ENCODE data around the gene GFPT2.

The GFPT2 gene

GRCh38 chr5:180332861-180333260, 20.3 kb downstream of the GFPT2 start:
- no peak overlapping the region for H3K23ac ChIP-seq (ENCODE audit: low read length in 2 of 2)
- no peak overlapping the region for H3K18ac ChIP-seq (ENCODE audit: low read depth in 1 of 2, low read length in 2 of 2)
- peaks cover 46 to 75% of the 10 kb centered on the region in 2 experiments for H3K36me3 ChIP-seq (ENCODE audit: control insufficient read depth in 1 of 2, insufficient read depth in 2 of 2, low read depth in 1 of 2, low read length in 2 of 2)
- H3K9me3 ChIP-seq (ENCODE audit: control insufficient read depth, low read length), result no peaks in the 10 kb centered on the region
- no peak for DNase-seq
- WGBS, result 90% methylated on average over 2 of the region's 3 CpGs
- H3K9ac ChIP-seq (ENCODE audit: low read length), result no peak overlapping the region
- peak overlapping the region; percentile 96 for H3K27ac ChIP-seq (ENCODE audit: low read length, poor library complexity, severe bottlenecking)
- H3K4ac ChIP-seq (ENCODE audit: low read depth in 1 of 2, low read length in 2 of 2), result no peak overlapping the region
- peaks cover 33% of the 10 kb centered on the region for H3K4me1 ChIP-seq (ENCODE audit: control insufficient read depth, insufficient read depth, low read depth, low read length)
- no peak overlapping the region for H4K91ac ChIP-seq (ENCODE audit: low read length)
- no peak overlapping the region for H3K4me2 ChIP-seq (ENCODE audit: low read length, poor library complexity, severe bottlenecking)
- H3K79me1 ChIP-seq (replicated peaks; ENCODE audit: low read length, poor library complexity, severe bottlenecking), result peaks cover 11% of the 10 kb centered on the region
- no peak overlapping the region for H3K4me3 ChIP-seq (ENCODE audit: insufficient read depth in 1 of 2, low read depth in 1 of 2, low read length in 2 of 2)
- H2BK12ac ChIP-seq (ENCODE audit: low read length in 2 of 2), result no peak overlapping the region
- no peaks in the 10 kb centered on the region for H3K27me3 ChIP-seq (ENCODE audit: control insufficient read depth in 1 of 2, insufficient read depth in 1 of 2, low read length in 2 of 2)
- no peak overlapping the region for H2AFZ ChIP-seq (ENCODE audit: low read depth, low read length)
- no peak overlapping the region for H3K14ac ChIP-seq (ENCODE audit: low read length in 2 of 2)
- no peak overlapping the region for H2BK5ac ChIP-seq (ENCODE audit: low read depth, low read length, poor library complexity, severe bottlenecking)
- H2BK120ac ChIP-seq (ENCODE audit: low read depth, low read length), result no peak overlapping the region
- H2BK15ac ChIP-seq (ENCODE audit: low read depth, poor library complexity, severe bottlenecking), result no peak overlapping the region
- no peak overlapping the region for H2AK5ac ChIP-seq (ENCODE audit: low read length, severe bottlenecking)
- H4K8ac ChIP-seq (ENCODE audit: low read length), result no peak overlapping the region

- Histone ChIP-seq H3K18ac (ENCODE audit: low read depth in 1 of 2, low read length in 2 of 2) (peak overlapping the region in 1 of 2 experiments; percentile 23), H3K36me3 (ENCODE audit: control insufficient read depth in 1 of 2, insufficient read depth in 2 of 2, low read depth in 1 of 2, low read length in 2 of 2) (peaks cover 47 to 76% of the 10 kb centered on the region in 2 experiments), H3K4me1 (ENCODE audit: control insufficient read depth, insufficient read depth, low read depth, low read length) (peaks cover 38% of the 10 kb centered on the region), H2BK5ac (ENCODE audit: low read depth, low read length, poor library complexity, severe bottlenecking) (no peak overlapping the region), H4K91ac (ENCODE audit: low read length) (no peak overlapping the region), H3K23ac (ENCODE audit: low read length in 2 of 2) (no peak overlapping the region), H3K9me3 (ENCODE audit: control insufficient read depth, low read length) (no peaks in the 10 kb centered on the region), H3K4ac (ENCODE audit: low read depth in 1 of 2, low read length in 2 of 2) (no peak overlapping the region), H2BK120ac (ENCODE audit: low read depth, low read length) (no peak overlapping the region), H2AK5ac (ENCODE audit: low read length, severe bottlenecking) (no peak overlapping the region), H3K79me1 (replicated peaks; ENCODE audit: low read length, poor library complexity, severe bottlenecking) (peaks cover 9% of the 10 kb centered on the region), H3K27ac (ENCODE audit: low read length, poor library complexity, severe bottlenecking) (peak overlapping the region; percentile 96), H3K9ac (ENCODE audit: low read length) (peak overlapping the region; percentile 75), H3K4me3 (ENCODE audit: insufficient read depth in 1 of 2, low read depth in 1 of 2, low read length in 2 of 2) (no peak overlapping the region), H2AFZ (ENCODE audit: low read depth, low read length) (no peak overlapping the region), H2BK12ac (ENCODE audit: low read length in 2 of 2) (no peak overlapping the region), H3K14ac (ENCODE audit: low read length in 2 of 2) (no peak overlapping the region), H4K8ac (ENCODE audit: low read length) (no peak overlapping the region), H2BK15ac (ENCODE audit: low read depth, poor library complexity, severe bottlenecking) (no peak overlapping the region), H3K27me3 (ENCODE audit: control insufficient read depth in 1 of 2, insufficient read depth in 1 of 2, low read length in 2 of 2) (no peaks in the 10 kb centered on the region), H3K4me2 (ENCODE audit: low read length, poor library complexity, severe bottlenecking) (no peak overlapping the region)
- peak; percentile 64 for DNase-seq
- WGBS, result 3% methylated on average over 5 of the region's 13 CpGs
Measured at GRCh38 chr5:180332051-180332517, 21.1 kb downstream of the GFPT2 start.

DNA sequence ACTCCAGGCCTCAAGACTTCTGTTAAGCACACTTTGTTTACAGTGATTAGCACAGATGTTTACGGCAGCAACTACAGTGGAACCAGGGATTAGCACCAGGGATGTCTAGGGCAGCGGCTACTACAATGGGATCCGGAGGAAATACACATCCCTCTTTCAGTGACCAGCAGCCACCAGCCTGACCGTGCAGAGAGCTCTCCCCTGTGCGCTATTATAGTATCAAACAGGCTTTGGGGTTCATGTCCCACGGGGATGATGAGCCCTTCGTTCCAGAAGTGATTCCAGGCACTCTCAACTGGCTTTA, 21.5 kb downstream of the GFPT2 start:
- Histone ChIP-seq H2BK12ac (ENCODE audit: low read length in 2 of 2) (no peak overlapping the region), H2AFZ (ENCODE audit: low read depth, low read length) (peak overlapping the region; percentile 3), H3K27ac (ENCODE audit: low read length, poor library complexity, severe bottlenecking) (peak overlapping the region; percentile 96), H4K8ac (ENCODE audit: low read length) (peak overlapping the region; percentile 21), H3K4ac (ENCODE audit: low read depth in 1 of 2, low read length in 2 of 2) (peak overlapping the region in 1 of 2 experiments; percentile 22), H2BK120ac (ENCODE audit: low read depth, low read length) (no peak overlapping the region), H3K23ac (ENCODE audit: low read length in 2 of 2) (no peak overlapping the region), H4K91ac (ENCODE audit: low read length) (no peak overlapping the region), H2BK5ac (ENCODE audit: low read depth, low read length, poor library complexity, severe bottlenecking) (peak overlapping the region; percentile 87), H3K4me2 (ENCODE audit: low read length, poor library complexity, severe bottlenecking) (no peak overlapping the region), H3K36me3 (ENCODE audit: control insufficient read depth in 1 of 2, insufficient read depth in 2 of 2, low read depth in 1 of 2, low read length in 2 of 2) (peaks cover 42 to 76% of the 10 kb centered on the region in 2 experiments), H2AK5ac (ENCODE audit: low read length, severe bottlenecking) (peak overlapping the region; percentile 59), H2BK15ac (ENCODE audit: low read depth, poor library complexity, severe bottlenecking) (no peak overlapping the region), H3K14ac (ENCODE audit: low read length in 2 of 2) (no peak overlapping the region), H3K27me3 (ENCODE audit: control insufficient read depth in 1 of 2, insufficient read depth in 1 of 2, low read length in 2 of 2) (no peaks in the 10 kb centered on the region), H3K4me3 (ENCODE audit: insufficient read depth in 1 of 2, low read depth in 1 of 2, low read length in 2 of 2) (peak overlapping the region in 1 of 2 experiments; percentile 57), H3K79me1 (replicated peaks; ENCODE audit: low read length, poor library complexity, severe bottlenecking) (peaks cover 9% of the 10 kb centered on the region), H3K9ac (ENCODE audit: low read length) (peak overlapping the region; percentile 75), H3K4me1 (ENCODE audit: control insufficient read depth, insufficient read depth, low read depth, low read length) (peaks cover 41% of the 10 kb centered on the region), H3K18ac (ENCODE audit: low read depth in 1 of 2, low read length in 2 of 2) (peak overlapping the region in 1 of 2 experiments; percentile 69), H3K9me3 (ENCODE audit: control insufficient read depth, low read length) (no peaks in the 10 kb centered on the region)
- peak; percentile 92 for DNase-seq
- 2% methylated on average over 7 of the region's 7 CpGs for WGBS

DNA sequence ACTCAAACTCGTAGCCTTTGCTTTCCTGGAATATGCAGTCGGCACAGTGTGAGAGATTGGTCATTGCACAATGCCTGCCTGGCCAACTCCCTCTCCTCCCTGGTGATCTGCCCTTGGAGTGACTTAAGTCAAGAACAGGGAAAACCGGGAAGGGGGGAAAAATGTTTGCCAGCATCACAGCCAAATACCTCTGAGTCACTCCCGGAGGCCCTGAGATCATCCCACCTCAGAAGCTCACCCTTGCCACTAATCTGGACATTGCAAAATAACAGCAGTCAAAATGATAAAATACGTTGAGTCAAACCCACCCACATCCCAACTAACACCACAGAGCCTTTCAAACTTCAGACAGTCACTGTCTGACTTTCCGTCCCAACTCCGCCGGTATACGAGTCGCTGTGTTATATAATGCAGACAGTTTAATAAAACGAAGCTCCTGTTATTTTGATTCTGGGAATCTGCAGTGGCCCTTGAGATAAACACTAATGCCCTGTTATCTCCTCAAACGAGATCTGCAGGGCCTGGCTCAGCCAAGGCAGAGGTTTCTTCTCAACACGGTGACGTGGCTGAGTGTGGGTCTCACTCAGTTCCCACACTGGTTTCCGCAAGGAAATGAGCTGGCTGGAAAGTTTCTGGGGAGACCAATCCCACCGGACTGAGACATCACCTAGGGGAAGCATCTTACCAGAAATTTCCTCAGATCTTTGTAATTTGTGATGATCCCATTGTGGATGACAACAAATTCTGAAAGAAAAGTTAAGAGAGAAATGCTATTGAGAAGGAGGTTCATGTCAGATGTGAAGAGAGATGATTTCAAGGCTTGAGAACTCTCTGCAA, 22.1 kb downstream of the GFPT2 start:
- peak overlapping the region; percentile 12 for H4K8ac ChIP-seq (ENCODE audit: low read length)
- H3K14ac ChIP-seq (ENCODE audit: low read length in 2 of 2), result no peak overlapping the region
- peak overlapping the region; percentile 3 for H2AFZ ChIP-seq (ENCODE audit: low read depth, low read length)
- H2BK12ac ChIP-seq (ENCODE audit: low read length in 2 of 2), result no peak overlapping the region
- H4K91ac ChIP-seq (ENCODE audit: low read length), result no peak overlapping the region
- peak overlapping the region; percentile 44 for H2BK15ac ChIP-seq (ENCODE audit: low read depth, poor library complexity, severe bottlenecking)
- no peak overlapping the region for H3K4ac ChIP-seq (ENCODE audit: low read depth in 1 of 2, low read length in 2 of 2)
- H2BK5ac ChIP-seq (ENCODE audit: low read depth, low read length, poor library complexity, severe bottlenecking), result peak overlapping the region; percentile 87
- H3K4me1 ChIP-seq (ENCODE audit: control insufficient read depth, insufficient read depth, low read depth, low read length), result peaks cover 41% of the 10 kb centered on the region
- no peak overlapping the region for H2BK120ac ChIP-seq (ENCODE audit: low read depth, low read length)
- no peaks in the 10 kb centered on the region for H3K9me3 ChIP-seq (ENCODE audit: control insufficient read depth, low read length)
- WGBS, result under 1% methylated on average over 16 of the region's 16 CpGs
- DNase-seq, result peak; percentile 99
- peak overlapping the region in 1 of 2 experiments; percentile 57 for H3K4me3 ChIP-seq (ENCODE audit: insufficient read depth in 1 of 2, low read depth in 1 of 2, low read length in 2 of 2)
- H3K9ac ChIP-seq (ENCODE audit: low read length), result peak overlapping the region; percentile 75
- peak overlapping the region in 1 of 2 experiments; percentile 50 for H3K18ac ChIP-seq (ENCODE audit: low read depth in 1 of 2, low read length in 2 of 2)
- peak overlapping the region; percentile 96 for H3K27ac ChIP-seq (ENCODE audit: low read length, poor library complexity, severe bottlenecking)
- peak overlapping the region; percentile 59 for H2AK5ac ChIP-seq (ENCODE audit: low read length, severe bottlenecking)
- peaks cover 37 to 76% of the 10 kb centered on the region in 2 experiments for H3K36me3 ChIP-seq (ENCODE audit: control insufficient read depth in 1 of 2, insufficient read depth in 2 of 2, low read depth in 1 of 2, low read length in 2 of 2)
- no peaks in the 10 kb centered on the region for H3K27me3 ChIP-seq (ENCODE audit: control insufficient read depth in 1 of 2, insufficient read depth in 1 of 2, low read length in 2 of 2)
- H3K4me2 ChIP-seq (ENCODE audit: low read length, poor library complexity, severe bottlenecking), result peak overlapping the region; percentile 17
- H3K79me1 ChIP-seq (replicated peaks; ENCODE audit: low read length, poor library complexity, severe bottlenecking), result peaks cover 9% of the 10 kb centered on the region
- H3K23ac ChIP-seq (ENCODE audit: low read length in 2 of 2), result no peak overlapping the region

Measured in mesenchymal stem cell (in vitro differentiated cells and primary cell).